Omental fat pad (tissue), 4 donors: Measurements from ENCODE around the gene DNAH3. TPM values are rescaled to one million over a fixed set of nuclear protein-coding genes. Genes with fewer than 3 reads are reported as not detected.

ENCODE experiments used
- ATAC-seq: fragments of 150-250 bp; one replicate; pipeline ENCODE4 v1.9.1; 2016; ENCODE audit warnings: mild to moderate bottlenecking, moderate library complexity; ENCODE audit not compliant: low FRiP score
- DNase-seq: peaks from one replicate; pipeline ENCODE4 v3.0.0-alpha.2; 2019; ENCODE audit warnings: low spot score
- CTCF ChIP-seq, 3 donors: fragments of 450-650 bp; IDR thresholded peaks; one replicate each; pipeline ENCODE4 v1.5.1; 2016 to 2017; ENCODE audit warnings: antibody characterized with exemption in 3 of 3, mild to moderate bottlenecking in 3 of 3, moderate library complexity in 2 of 3
- total RNA-seq, 4 donors: library from RNA; depleted of rRNA; stranded (reverse); fragments of >200 nt; gene quantifications; one replicate each; pipeline ENCODE4 v1.1.0, GENCODE V29; 2016

DNAH3 gene
- total RNA-seq, 4 donors from 2014 or later, result 0.12 TPM; not detected in 3

DNA sequence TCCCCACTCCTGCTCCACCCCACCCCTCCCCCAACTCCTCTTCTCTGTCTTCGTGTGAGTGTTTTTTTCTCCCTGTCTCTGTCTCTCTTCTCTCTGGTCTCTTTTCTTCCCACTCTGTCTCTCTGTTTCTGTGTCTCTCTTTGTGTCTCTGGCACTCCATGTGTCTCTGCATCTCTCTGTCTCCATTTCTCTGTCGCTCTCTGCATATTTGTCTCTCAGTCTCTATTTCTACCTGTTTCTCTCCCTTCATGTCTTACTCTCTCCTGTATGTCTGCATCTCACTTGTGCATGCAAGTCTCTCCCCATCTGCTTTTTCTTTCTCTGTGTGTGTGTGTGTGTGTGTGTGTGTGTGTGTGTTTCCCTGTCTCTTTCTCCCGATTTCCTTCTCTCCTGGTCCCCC, 181.9 kb downstream of the DNAH3 start:
- no peak for ATAC-seq
- no peak for DNase-seq
- no peak for TF ChIP-seq CTCF (IDR thresholded peaks at IDR 0.05)

- ATAC-seq (no peak), DNase-seq (no peak)
- TF ChIP-seq CTCF (IDR thresholded peaks at IDR 0.05), result no peak
Observed at GRCh38 chr16:20960899-20961298, 189.7 kb downstream of the DNAH3 start.

DNA sequence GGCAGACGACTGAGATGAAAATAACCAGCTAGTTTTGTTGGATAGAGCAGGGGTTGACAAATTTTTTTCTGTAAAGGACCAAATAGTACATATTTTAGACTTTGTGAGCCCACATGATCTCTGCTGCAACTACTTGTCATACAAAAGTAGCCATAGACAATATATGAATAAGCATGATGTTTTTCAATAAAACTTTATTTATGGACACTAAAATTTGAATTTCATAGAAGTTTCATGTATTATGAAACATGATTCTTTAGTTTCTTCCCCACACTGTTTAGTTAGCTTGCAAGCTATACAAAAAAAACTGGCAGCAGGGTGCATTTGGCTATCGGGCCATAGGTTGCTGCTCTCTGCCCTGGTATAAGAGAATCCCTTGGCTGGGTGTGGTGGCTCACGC, 193.5 kb downstream of the DNAH3 start:
- no peak for DNase-seq
- no peak for ATAC-seq
- TF ChIP-seq CTCF (IDR thresholded peaks at IDR 0.05), result no peak

GRCh38 chr16:20956319-20956718, 194.3 kb downstream of the DNAH3 start:
- DNase-seq (no peak), ATAC-seq (no peak)
- TF ChIP-seq CTCF (IDR thresholded peaks at IDR 0.05), result no peak

- ATAC-seq (no peak), DNase-seq (no peak)
- TF ChIP-seq CTCF (IDR thresholded peaks at IDR 0.05), result no peak
Observed at GRCh38 chr16:20954574-20954973, 196.1 kb downstream of the DNAH3 start.

- no peak for ATAC-seq
- TF ChIP-seq CTCF (IDR thresholded peaks at IDR 0.05), result no peak
- DNase-seq, result no peak
Observed at GRCh38 chr16:20952139-20952920, 198.3 kb downstream of the DNAH3 start.

DNA sequence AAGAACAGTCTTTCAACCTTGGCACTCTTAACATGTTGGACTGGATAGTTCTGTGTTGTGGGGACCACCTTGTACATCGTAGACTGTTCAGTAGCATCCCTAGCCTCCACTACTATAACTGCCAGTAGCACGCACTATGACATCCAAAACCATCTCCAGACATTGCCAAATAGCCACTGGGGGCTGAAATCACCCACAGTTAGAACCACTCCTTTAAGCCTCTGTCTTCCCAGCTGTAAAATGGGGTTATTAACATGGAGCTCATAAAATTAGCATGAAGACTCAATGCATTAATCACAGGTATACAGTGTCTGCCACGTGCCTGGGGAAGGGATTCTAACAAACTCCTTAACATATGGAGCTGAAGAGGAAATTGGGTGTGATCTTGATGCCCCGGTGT, 200.4 kb downstream of the DNAH3 start:
- DNase-seq (no peak), ATAC-seq (no peak)
- TF ChIP-seq CTCF (IDR thresholded peaks at IDR 0.05), result no peak
